ENCODE data around the gene COQ4.

Gene COQ4

GRCh38 chr9:128323791-128324190 is 1.2 kb downstream of the COQ4 start:
- no peaks in the 10 kb centered on the region for H3K9me3 ChIP-seq (ENCODE audit: insufficient read depth, low read depth, low read length)
- no peak overlapping the region for H2AFZ ChIP-seq (ENCODE audit: low read length)
- peak overlapping the region; percentile 95 for H3K4me3 ChIP-seq (ENCODE audit: low read length, poor library complexity, severe bottlenecking)
- no peaks in the 10 kb centered on the region for H3K36me3 ChIP-seq (ENCODE audit: insufficient read depth, low read length)
- H3K4me2 ChIP-seq (ENCODE audit: low read depth, low read length, poor library complexity, severe bottlenecking): peak overlapping the region; percentile 93
- H3K27me3 ChIP-seq (ENCODE audit: insufficient read depth, low read length, poor library complexity, severe bottlenecking): no peaks in the 10 kb centered on the region
- no peaks in the 10 kb centered on the region for H3K9me2 ChIP-seq (replicated peaks; ENCODE audit: low read depth, low read length)
- H3K9ac ChIP-seq (ENCODE audit: low read depth, low read length, poor library complexity, severe bottlenecking): peak overlapping the region; percentile 86
- H3F3A ChIP-seq (ENCODE audit: low read depth): no peaks in the 10 kb centered on the region
- TF ChIP-seq, protein P1, sequence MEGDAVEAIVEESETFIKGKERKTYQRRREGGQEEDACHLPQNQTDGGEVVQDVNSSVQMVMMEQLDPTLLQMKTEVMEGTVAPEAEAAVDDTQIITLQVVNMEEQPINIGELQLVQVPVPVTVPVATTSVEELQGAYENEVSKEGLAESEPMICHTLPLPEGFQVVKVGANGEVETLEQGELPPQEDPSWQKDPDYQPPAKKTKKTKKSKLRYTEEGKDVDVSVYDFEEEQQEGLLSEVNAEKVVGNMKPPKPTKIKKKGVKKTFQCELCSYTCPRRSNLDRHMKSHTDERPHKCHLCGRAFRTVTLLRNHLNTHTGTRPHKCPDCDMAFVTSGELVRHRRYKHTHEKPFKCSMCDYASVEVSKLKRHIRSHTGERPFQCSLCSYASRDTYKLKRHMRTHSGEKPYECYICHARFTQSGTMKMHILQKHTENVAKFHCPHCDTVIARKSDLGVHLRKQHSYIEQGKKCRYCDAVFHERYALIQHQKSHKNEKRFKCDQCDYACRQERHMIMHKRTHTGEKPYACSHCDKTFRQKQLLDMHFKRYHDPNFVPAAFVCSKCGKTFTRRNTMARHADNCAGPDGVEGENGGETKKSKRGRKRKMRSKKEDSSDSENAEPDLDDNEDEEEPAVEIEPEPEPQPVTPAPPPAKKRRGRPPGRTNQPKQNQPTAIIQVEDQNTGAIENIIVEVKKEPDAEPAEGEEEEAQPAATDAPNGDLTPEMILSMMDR (conservative IDR thresholded peaks at IDR 0.05; ENCODE audit: low read length): no peak
- no peak for TF ChIP-seq EZH2phosphoT487 (IDR thresholded peaks at IDR 0.05; ENCODE audit: borderline replicate concordance)
- peaks cover 38% of the 10 kb centered on the region for H3K79me2 ChIP-seq (ENCODE audit: insufficient read depth, low read length)
- H3K4me1 ChIP-seq (ENCODE audit: insufficient read depth, low read length, poor library complexity, severe bottlenecking): peaks cover 8% of the 10 kb centered on the region
- peaks cover 7% of the 10 kb centered on the region for H4K20me1 ChIP-seq (ENCODE audit: insufficient read depth, low read length, poor library complexity, severe bottlenecking)

- Histone ChIP-seq H3K4me1 (ENCODE audit: insufficient read depth, low read length, poor library complexity, severe bottlenecking) (peaks cover 8% of the 10 kb centered on the region), H3F3A (ENCODE audit: low read depth) (no peaks in the 10 kb centered on the region), H3K79me2 (ENCODE audit: insufficient read depth, low read length) (peaks cover 38% of the 10 kb centered on the region), H4K20me1 (ENCODE audit: insufficient read depth, low read length, poor library complexity, severe bottlenecking) (peaks cover 7% of the 10 kb centered on the region), H3K27me3 (ENCODE audit: insufficient read depth, low read length, poor library complexity, severe bottlenecking) (no peaks in the 10 kb centered on the region), H3K4me2 (ENCODE audit: low read depth, low read length, poor library complexity, severe bottlenecking) (peak overlapping the region; percentile 93), H3K9me3 (ENCODE audit: insufficient read depth, low read depth, low read length) (no peaks in the 10 kb centered on the region), H3K9me2 (replicated peaks; ENCODE audit: low read depth, low read length) (no peaks in the 10 kb centered on the region), H2AFZ (ENCODE audit: low read length) (no peak overlapping the region), H3K4me3 (ENCODE audit: low read length, poor library complexity, severe bottlenecking) (no peak overlapping the region), H3K36me3 (ENCODE audit: insufficient read depth, low read length) (no peaks in the 10 kb centered on the region), H3K9ac (ENCODE audit: low read depth, low read length, poor library complexity, severe bottlenecking) (no peak overlapping the region)
- TF ChIP-seq, protein P1 (conservative IDR thresholded peaks at IDR 0.05; ENCODE audit: low read length): no peak
- TF ChIP-seq EZH2phosphoT487 (IDR thresholded peaks at IDR 0.05; ENCODE audit: borderline replicate concordance): no peak
Measured at GRCh38 chr9:128324401-128324800, 1.8 kb downstream of the COQ4 start.

DNA sequence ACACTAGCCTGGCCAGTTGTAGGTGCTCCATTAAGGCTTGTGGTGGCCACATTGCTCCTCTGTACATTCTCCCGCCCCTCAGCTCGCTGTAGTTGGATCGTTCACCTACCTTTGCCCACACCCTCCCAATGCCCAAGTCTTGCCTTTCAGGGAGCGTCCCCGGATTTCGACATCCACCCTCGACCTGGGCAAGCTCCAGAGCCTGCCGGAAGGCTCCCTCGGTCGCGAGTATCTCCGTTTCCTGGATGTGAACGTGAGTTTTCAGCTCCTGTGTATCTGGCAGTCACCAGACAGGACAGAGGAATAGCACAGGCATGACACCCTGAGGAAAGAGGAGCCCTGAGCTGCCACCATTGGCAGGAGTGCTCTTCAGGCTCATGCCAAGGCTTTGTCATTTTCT is 3.0 kb downstream of the COQ4 start:
- Histone ChIP-seq H3K79me2 (ENCODE audit: insufficient read depth, low read length) (peaks cover 38% of the 10 kb centered on the region), H3K4me3 (ENCODE audit: low read length, poor library complexity, severe bottlenecking) (no peak overlapping the region), H3K9me3 (ENCODE audit: insufficient read depth, low read depth, low read length) (no peaks in the 10 kb centered on the region), H3K4me1 (ENCODE audit: insufficient read depth, low read length, poor library complexity, severe bottlenecking) (peaks cover 8% of the 10 kb centered on the region), H3K27me3 (ENCODE audit: insufficient read depth, low read length, poor library complexity, severe bottlenecking) (no peaks in the 10 kb centered on the region), H3K4me2 (ENCODE audit: low read depth, low read length, poor library complexity, severe bottlenecking) (no peak overlapping the region), H3K36me3 (ENCODE audit: insufficient read depth, low read length) (no peaks in the 10 kb centered on the region), H3F3A (ENCODE audit: low read depth) (no peaks in the 10 kb centered on the region), H3K9ac (ENCODE audit: low read depth, low read length, poor library complexity, severe bottlenecking) (no peak overlapping the region), H3K9me2 (replicated peaks; ENCODE audit: low read depth, low read length) (no peaks in the 10 kb centered on the region), H2AFZ (ENCODE audit: low read length) (no peak overlapping the region), H4K20me1 (ENCODE audit: insufficient read depth, low read length, poor library complexity, severe bottlenecking) (peaks cover 7% of the 10 kb centered on the region)
- no peak for TF ChIP-seq EZH2phosphoT487 (IDR thresholded peaks at IDR 0.05; ENCODE audit: borderline replicate concordance)
- TF ChIP-seq, protein P1 (conservative IDR thresholded peaks at IDR 0.05; ENCODE audit: low read length): no peak

Data from Loucy (cell line).